B cell (primary cell): ENCODE results near the gene SEPSECS. TPM values are rescaled to one million over a fixed set of nuclear protein-coding genes. Genes with fewer than 3 reads are reported as not detected.

Source experiments
- ATAC-seq: fragments of 200-7000 bp; cut with Tn5 transposase; one replicate; pipeline ENCODE4 v1.10.0; 2021; ENCODE audit warnings: low read depth, mild to moderate bottlenecking, moderate number of reproducible peaks, moderate library complexity
- CTCF ChIA-PET: fragments of 350-600 bp; sonication (Branson Sonifier 250); formaldehyde crosslinking; loops from one replicate; lab custom pipeline; 2021; ENCODE audit warnings: antibody characterized with exemption, inconsistent platforms; lab: Charles Lee
- POLR2A ChIA-PET: fragments of 350-600 bp; sonication (Branson Sonifier 250); formaldehyde crosslinking; loops from one replicate; lab custom pipeline; 2021; ENCODE audit warnings: antibody characterized with exemption; lab: Charles Lee
- DNase-seq: peaks from one replicate; pipeline ENCODE4 v3.0.0; 2013
- H2AFZ ChIP-seq: 2 replicates; pipeline ENCODE4 v1.6.1; 2012; ENCODE audit warnings: mild to moderate bottlenecking, low read depth, low read length; ENCODE audit not compliant: insufficient read depth, poor library complexity, severe bottlenecking
- H3K27ac ChIP-seq, 2 donors: 1 replicate in 1 of 2; 2 replicates in 1 of 2; pipeline ENCODE4 v1.5.1; 2012 to 2013; ENCODE audit warnings: low read length in 2 of 2, mild to moderate bottlenecking in 2 of 2, moderate library complexity in 1 of 2
- H3K27me3 ChIP-seq, 4 experiments: fragments of 200-600 bp in 1 of 4; sonication (generic) in 1 of 4; replicated peaks in 1 of 4; 1 replicate in 2 of 4; 2 replicates in 2 of 4; pipeline versions ENCODE4 v1.6.1 to v1.7.0; 2013 to 2016; ENCODE audit warnings: low read length in 3 of 4, mild to moderate bottlenecking in 2 of 4, mixed read lengths in 1 of 4, moderate library complexity in 1 of 4; ENCODE audit not compliant: insufficient read depth in 4 of 4, control insufficient read depth in 3 of 4; ENCODE audit errors: control extremely low read depth in 1 of 4
- H3K36me3 ChIP-seq, 2 experiments: replicated peaks in 1 of 2; 1 replicate in 1 of 2; 2 replicates in 1 of 2; pipeline versions ENCODE4 v1.6.1 to v1.7.1; 2013; ENCODE audit warnings: low read length in 1 of 2; ENCODE audit not compliant: insufficient read depth in 2 of 2, control insufficient read depth in 1 of 2; ENCODE audit errors: control extremely low read depth in 1 of 2, extremely low read depth in 1 of 2
- H3K4me1 ChIP-seq, 2 donors: fragments of 200-600 bp in 1 of 2; sonication (generic) in 1 of 2; 1 replicate in 1 of 2; 2 replicates in 1 of 2; pipeline versions ENCODE4 v1.5.1 to v1.6.1; 2013 to 2017; ENCODE audit warnings: low read length in 2 of 2; ENCODE audit not compliant: control insufficient read depth in 2 of 2, insufficient read depth in 2 of 2
- H3K4me2 ChIP-seq: replicated peaks from 2 replicates; pipeline ENCODE3; 2012; ENCODE audit warnings: mild to moderate bottlenecking, low read depth, low read length; ENCODE audit not compliant: poor library complexity, severe bottlenecking
- H3K4me3 ChIP-seq, 5 experiments: fragments of 200-600 bp in 1 of 5; sonication (generic) in 1 of 5; 1 replicate in 3 of 5; 2 replicates in 2 of 5; pipeline versions ENCODE4 v1.5.1 to v1.7.0; 2011 to 2016; ENCODE audit warnings: low read length in 4 of 5, mild to moderate bottlenecking in 4 of 5, low read depth in 2 of 5, control low read depth in 1 of 5, moderate library complexity in 1 of 5; ENCODE audit not compliant: insufficient read depth in 1 of 5; ENCODE audit errors: control extremely low read depth in 1 of 5, extremely low read depth in 1 of 5
- H3K79me2 ChIP-seq: fragments of 200-600 bp; sonication (generic); one replicate; pipeline ENCODE4 v1.6.0; 2016; ENCODE audit warnings: low read length; ENCODE audit not compliant: control insufficient read depth, insufficient read depth
- H3K9ac ChIP-seq: fragments of 200-600 bp; sonication (generic); 2 replicates; pipeline ENCODE4 v1.6.1; 2017; ENCODE audit warnings: mild to moderate bottlenecking, low read length, moderate library complexity
- H3K9me3 ChIP-seq, 3 donors: one replicate each; pipeline versions ENCODE4 v1.6.1 to v1.7.1; 2013; ENCODE audit warnings: low read length in 2 of 3; ENCODE audit not compliant: control insufficient read depth in 2 of 3, insufficient read depth in 1 of 3; ENCODE audit errors: control extremely low read depth in 1 of 3
- H4K20me1 ChIP-seq: 2 replicates; pipeline ENCODE4 v1.6.0; 2012; ENCODE audit warnings: mild to moderate bottlenecking, low read length; ENCODE audit not compliant: insufficient read depth, control insufficient read depth, poor library complexity, severe bottlenecking
- H3K27ac Mint-ChIP-seq: one replicate; pipeline ENCODE4 v1.8.0; 2021; ENCODE audit warnings: mixed read lengths
- H3K27me3 Mint-ChIP-seq: one replicate; pipeline ENCODE4 v1.8.0; 2021; ENCODE audit warnings: mixed read lengths
- H3K4me1 Mint-ChIP-seq: one replicate; pipeline ENCODE4 v1.8.0; 2021; ENCODE audit warnings: mixed read lengths
- H3K4me3 Mint-ChIP-seq: one replicate; pipeline ENCODE4 v1.8.0; 2021; ENCODE audit warnings: mixed read lengths
- H3K9me3 Mint-ChIP-seq: one replicate; pipeline ENCODE4 v1.8.0; 2022; ENCODE audit warnings: mixed read lengths; ENCODE audit not compliant: insufficient read depth
- CTCF ChIP-seq: fragments of 200-600 bp; IDR thresholded peaks from one replicate; pipeline ENCODE4 v1.8.0; 2022; ENCODE audit warnings: antibody characterized with exemption, mild to moderate bottlenecking
- EZH2 ChIP-seq: IDR thresholded peaks from 2 replicates; pipeline ENCODE4 v1.6.1; 2012; ENCODE audit warnings: borderline replicate concordance, low read depth, mild to moderate bottlenecking, moderate library complexity, low read length; ENCODE audit not compliant: insufficient read depth, poor library complexity, severe bottlenecking
- WGBS: methylation state at CpG from one replicate; pipeline ENCODE4 v1.1.5; 2013; ENCODE audit warnings: missing lambda C conversion rate; ENCODE audit not compliant: insufficient coverage; 5-methylcytosine and 5-hydroxymethylcytosine counted together
- intact Hi-C: fragments of 100-400 bp; cut with micrococcal nuclease; formaldehyde crosslinking; loops from one replicate; pipeline ENCODE4 v1.10.0; 2022
- polyA plus RNA-seq: library from polyadenylated mRNA; depleted of rRNA; stranded (reverse); fragments of >200 nt; gene quantifications from 2 replicates; pipeline ENCODE4 v1.2.3, GENCODE V29; 2012
- total RNA-seq, 2 donors: library from RNA; stranded (reverse); fragments of 120-200 nt in 1 of 2; gene quantifications; 1 replicate in 1 of 2; 2 replicates in 1 of 2; pipeline versions ENCODE4 v1.2.3 to v1.2.4, GENCODE V29; 2013 to 2022

Gene SEPSECS
- total and polyA plus RNA-seq, 2 donors (not counting 1 experiment from before 2014, with no cell fraction given) = 6.2 to 17.0 TPM

- H3K4me1 Mint-ChIP-seq = no peaks in the 10 kb centered on the region
- no peaks in the 10 kb centered on the region for H3K79me2 ChIP-seq
- POLR2A ChIA-PET = no interaction called here
- no peak for TF ChIP-seq CTCF
- no peak for TF ChIP-seq EZH2
- no peaks in the 10 kb centered on the region for H3K27me3 ChIP-seq
- no peak overlapping the region for H3K27ac ChIP-seq
- intact Hi-C loops = no loop called here
- no peaks in the 10 kb centered on the region for H4K20me1 ChIP-seq
- DNase-seq (no peak), ATAC-seq (no peak)
- no peak overlapping the region for H3K27ac Mint-ChIP-seq
- no peaks in the 10 kb centered on the region for H3K9me3 ChIP-seq
- H3K27me3 Mint-ChIP-seq = no peaks in the 10 kb centered on the region
- no peaks in the 10 kb centered on the region for H3K4me1 ChIP-seq
- no peak overlapping the region for H3K4me2 ChIP-seq
- no peak overlapping the region for H2AFZ ChIP-seq
- H3K9me3 Mint-ChIP-seq = no peaks in the 10 kb centered on the region
- no peak overlapping the region for H3K9ac ChIP-seq
- H3K36me3 ChIP-seq = peaks cover 0 to 7% of the 10 kb centered on the region in 2 experiments
- H3K4me3 ChIP-seq = no peak overlapping the region
- CTCF ChIA-PET = interaction anchor here (1.1 to 2.8 kb wide), 2 partner anchors 61 to 188 kb away, joined by 3 to 29 read pairs; no protein-coding TSS in a partner anchor
- no peak overlapping the region for H3K4me3 Mint-ChIP-seq
- WGBS = 83% methylated on average over 3 of the region's 3 CpGs
These were observed 18.6 kb upstream of the SEPSECS start for GRCh38 chr4:25178838-25179261.

- no peaks in the 10 kb centered on the region for H3K9me3 Mint-ChIP-seq
- H3K4me1 ChIP-seq = no peaks in the 10 kb centered on the region
- no peak overlapping the region for H3K4me3 ChIP-seq
- H3K4me1 Mint-ChIP-seq = no peaks in the 10 kb centered on the region
- ATAC-seq = no peak
- DNase-seq = no peak
- no CpG with 5 or more reads among the region's 2 CpGs for WGBS
- H3K27me3 ChIP-seq = no peaks in the 10 kb centered on the region
- no peak overlapping the region for H2AFZ ChIP-seq
- H3K4me2 ChIP-seq = no peak overlapping the region
- H3K9ac ChIP-seq = no peak overlapping the region
- no peaks in the 10 kb centered on the region for H3K9me3 ChIP-seq
- H3K4me3 Mint-ChIP-seq = no peak overlapping the region
- peaks cover 0 to 7% of the 10 kb centered on the region in 2 experiments for H3K36me3 ChIP-seq
- H3K79me2 ChIP-seq = no peaks in the 10 kb centered on the region
- H3K27ac ChIP-seq = no peak overlapping the region
- TF ChIP-seq EZH2 = no peak
- TF ChIP-seq CTCF = no peak
- H3K27me3 Mint-ChIP-seq = no peaks in the 10 kb centered on the region
- intact Hi-C loops = no loop called here
- ChIA-PET CTCF (no interaction called here), POLR2A (no interaction called here)
- H4K20me1 ChIP-seq = no peaks in the 10 kb centered on the region
- no peak overlapping the region for H3K27ac Mint-ChIP-seq
These were observed 16.9 kb upstream of the SEPSECS start for GRCh38 chr4:25177147-25177546.
